Upper lobe of right lung (tissue), 1 donor: Measurements from ENCODE around the gene DDO. TPM values are rescaled to one million over a fixed set of nuclear protein-coding genes. Genes with fewer than 3 reads are reported as not detected.
"Not testable (repeated sequence)": the region's sequence is repeated elsewhere in the genome, so short reads cannot be mapped to it uniquely, and the experiment has no call there.

Experiments used
- ATAC-seq: fragments of 200-7000 bp; cut with Tn5 transposase; one replicate; pipeline ENCODE4 v1.9.1; 2020; ENCODE audit warnings: mild to moderate bottlenecking, moderate library complexity
- DNase-seq: peaks from one replicate; pipeline ENCODE4 v3.0.0-alpha.2; 2020
- H3K27ac ChIP-seq: fragments of 200-600 bp; one replicate; pipeline ENCODE4 v1.8.0; 2022
- H3K27me3 ChIP-seq: fragments of 200-600 bp; one replicate; pipeline ENCODE4 v1.8.0; 2022; ENCODE audit warnings: mild to moderate bottlenecking
- H3K36me3 ChIP-seq: fragments of 200-600 bp; one replicate; pipeline ENCODE4 v1.8.0; 2022
- H3K4me1 ChIP-seq: fragments of 200-600 bp; one replicate; pipeline ENCODE4 v1.8.0; 2022
- H3K4me3 ChIP-seq: fragments of 200-600 bp; one replicate; pipeline ENCODE4 v1.8.0; 2022; ENCODE audit warnings: mild to moderate bottlenecking
- H3K9me3 ChIP-seq: fragments of 200-600 bp; one replicate; pipeline ENCODE4 v1.8.0; 2022
- CTCF ChIP-seq: fragments of 200-600 bp; IDR thresholded peaks from one replicate; pipeline ENCODE4 v1.8.0; 2022; ENCODE audit warnings: antibody characterized with exemption
- intact Hi-C: fragments of 100-400 bp; cut with DNase I; formaldehyde crosslinking; loops from one replicate; pipeline ENCODE4 v1.11.0; 2022
- total RNA-seq: library from RNA; stranded (reverse); fragmentation: NEBNext Ultra II Directional; extraction: Animal tissue kit (Norgen Biotek cat#: 25700); gene quantifications from one replicate; pipeline ENCODE4 v1.2.1, GENCODE V29; 2021
- donor health status: DM: no; HTN: yes; CAD: no; lungs with severe emphysema.

The DDO gene
- total RNA-seq, 1 donor from 2014 or later, result 7.1 TPM

DNA sequence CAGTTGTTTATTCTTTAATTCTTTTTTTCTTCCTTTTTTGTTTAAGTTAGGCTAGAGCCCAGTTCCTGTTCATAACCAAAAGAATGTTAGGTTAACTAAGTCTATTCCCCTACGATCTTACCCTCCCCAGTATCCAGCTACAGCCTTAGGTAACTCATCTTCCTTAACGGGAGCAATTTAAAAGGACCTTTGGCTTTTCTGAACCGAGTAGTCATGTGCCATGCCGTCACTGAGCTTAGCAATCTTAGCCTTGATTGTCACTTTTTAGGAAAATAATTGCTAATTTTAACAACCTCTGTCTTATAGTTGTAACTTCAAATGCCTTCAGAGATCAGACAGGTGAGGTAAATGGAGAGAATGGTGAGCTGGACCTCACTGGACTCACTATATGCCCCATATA is 63.4 kb downstream of the DDO start:
- DNase-seq (no peak), ATAC-seq (no peak)
- peaks cover 7% of the 10 kb centered on the region for H3K27me3 ChIP-seq
- no peak overlapping the region for H3K4me3 ChIP-seq
- no peak for TF ChIP-seq CTCF
- peaks cover 5% of the 10 kb centered on the region for H3K4me1 ChIP-seq
- H3K9me3 ChIP-seq, result no peaks in the 10 kb centered on the region
- intact Hi-C loops, result no loop called here
- H3K27ac ChIP-seq, result no peak overlapping the region
- no peaks in the 10 kb centered on the region for H3K36me3 ChIP-seq

DNA sequence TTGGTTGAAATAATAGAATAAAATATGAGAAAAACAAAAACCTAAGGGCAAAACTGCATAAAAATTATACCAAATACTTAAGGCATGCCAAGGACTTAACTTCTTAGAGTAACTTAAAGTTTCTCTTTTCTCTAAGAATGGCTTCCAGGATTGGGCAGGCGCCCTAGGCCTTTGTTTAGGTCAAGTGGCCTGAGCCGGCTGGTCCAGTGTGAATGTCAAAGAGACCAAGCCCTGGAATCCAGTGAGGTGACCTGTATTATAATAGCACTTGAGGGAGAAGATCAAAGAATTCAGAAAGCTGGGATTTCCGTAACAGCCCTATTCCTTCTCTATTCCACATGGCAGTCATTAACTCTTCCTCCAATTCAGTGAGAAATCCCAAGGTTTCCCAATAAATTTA is 63.8 kb downstream of the DDO start:
- DNase-seq (no peak), ATAC-seq (peak; percentile 71)
- H3K36me3 ChIP-seq, result no peaks in the 10 kb centered on the region
- H3K27ac ChIP-seq, result no peak overlapping the region
- peaks cover 3% of the 10 kb centered on the region for H3K27me3 ChIP-seq
- peaks cover 5% of the 10 kb centered on the region for H3K4me1 ChIP-seq
- H3K9me3 ChIP-seq, result no peaks in the 10 kb centered on the region
- TF ChIP-seq CTCF, result no peak
- intact Hi-C loops, result no loop called here
- H3K4me3 ChIP-seq, result no peak overlapping the region

DNA sequence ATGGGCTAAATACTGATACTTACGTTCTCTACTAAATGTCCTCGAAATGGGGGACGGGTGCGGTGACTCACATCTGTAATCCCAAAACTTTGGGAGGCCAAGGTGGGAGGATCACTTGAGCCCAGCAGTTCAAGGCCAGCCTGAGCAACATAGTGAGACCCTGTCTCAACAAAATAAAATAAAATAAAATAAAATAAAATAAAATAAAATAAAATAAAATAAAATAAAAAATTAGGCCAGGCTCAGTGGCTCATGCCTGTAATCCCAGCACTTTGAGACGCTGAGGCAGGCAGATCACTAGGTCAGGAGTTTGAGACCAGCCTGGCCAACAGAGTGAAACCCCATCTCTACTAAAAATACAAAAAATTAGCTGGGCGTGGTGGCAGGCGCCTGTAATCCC is 64.8 kb downstream of the DDO start:
- intact Hi-C loops, H3K27me3 ChIP-seq, ATAC-seq, H3K36me3 ChIP-seq, DNase-seq, H3K4me1 ChIP-seq, H3K4me3 ChIP-seq, H3K9me3 ChIP-seq, H3K27ac ChIP-seq: not testable (repeated sequence)

DNA sequence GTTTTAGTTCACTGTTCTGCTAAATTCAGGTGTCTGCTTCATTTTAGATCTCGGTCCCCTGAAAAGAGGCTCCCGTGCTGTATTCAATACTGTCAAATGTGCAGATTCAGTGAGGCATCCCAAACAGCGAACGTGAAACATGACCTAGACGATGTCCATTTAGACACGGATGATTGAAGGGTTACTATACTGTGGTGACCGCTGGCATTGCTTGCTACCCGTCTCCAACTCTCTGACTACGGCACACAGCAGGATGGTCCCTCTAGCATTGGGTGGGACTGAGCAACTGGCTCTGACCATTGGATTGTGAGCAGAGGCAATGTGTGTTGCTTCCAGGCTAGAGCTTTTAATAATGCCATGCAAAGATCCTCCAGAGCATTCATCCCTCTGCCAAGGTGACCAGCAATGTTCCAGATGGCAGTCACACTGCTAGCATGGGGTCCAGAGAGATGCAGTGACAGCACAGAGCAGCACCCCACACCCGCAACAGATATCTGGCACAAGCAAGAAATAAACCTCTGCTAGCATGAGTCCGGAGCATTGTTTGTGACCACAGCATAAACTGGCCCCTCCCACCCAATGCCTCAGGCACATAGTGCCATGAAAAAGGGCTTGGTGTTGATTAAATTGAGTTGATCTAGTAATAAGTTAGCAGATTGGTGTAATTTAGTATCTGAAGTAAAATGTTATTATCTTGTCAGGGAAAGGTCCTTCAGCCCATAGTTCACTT is 66.2 kb downstream of the DDO start:
- Histone ChIP-seq H3K4me3 (no peak overlapping the region), H3K27me3 (no peaks in the 10 kb centered on the region), H3K36me3 (no peaks in the 10 kb centered on the region), H3K9me3 (no peaks in the 10 kb centered on the region), H3K27ac (no peak overlapping the region), H3K4me1 (peaks cover 5% of the 10 kb centered on the region)
- intact Hi-C loops, result no loop called here
- ATAC-seq, result no peak
- DNase-seq, result no peak
- no peak for TF ChIP-seq CTCF

DNA sequence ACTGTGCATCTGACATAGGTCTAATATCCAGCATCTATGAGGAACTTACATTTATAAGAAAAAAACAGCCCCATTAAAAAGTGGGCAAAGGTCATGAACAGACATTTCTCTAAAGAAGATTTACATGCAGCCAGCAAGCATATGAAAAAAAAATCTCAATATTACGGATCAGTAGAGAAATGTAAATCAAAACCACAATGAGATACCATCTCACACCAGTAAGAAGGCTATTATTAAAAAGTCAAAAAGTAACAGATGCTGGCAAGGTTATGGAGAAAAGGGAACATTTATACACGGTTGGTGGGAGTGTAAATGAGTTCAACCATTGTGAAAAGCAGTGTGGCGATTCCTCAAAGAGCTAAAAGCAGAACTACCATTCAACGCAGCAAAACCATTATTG is 70.3 kb downstream of the DDO start:
- Histone ChIP-seq H3K27me3 (no peaks in the 10 kb centered on the region), H3K4me1 (no peaks in the 10 kb centered on the region), H3K9me3 (no peaks in the 10 kb centered on the region), H3K36me3 (no peaks in the 10 kb centered on the region), H3K4me3 (no peak overlapping the region), H3K27ac (no peak overlapping the region)
- intact Hi-C loops, result no loop called here
- no peak for TF ChIP-seq CTCF
- ATAC-seq, result no peak
- DNase-seq, result no peak

- ATAC-seq, result no peak
- intact Hi-C loops, result no loop called here
- Histone ChIP-seq H3K4me1 (no peaks in the 10 kb centered on the region), H3K4me3 (no peak overlapping the region), H3K36me3 (no peaks in the 10 kb centered on the region), H3K27me3 (no peaks in the 10 kb centered on the region), H3K9me3 (no peaks in the 10 kb centered on the region), H3K27ac (no peak overlapping the region)
- TF ChIP-seq CTCF, result no peak
- DNase-seq, result no peak
Observed at GRCh38 chr6:110342759-110343158, 72.6 kb downstream of the DDO start.

Other genes starting within 250 kb of the DDO start
- gene WASF1, start 235.9 kb downstream of the DDO start, total RNA-seq, result 3.6 TPM
- gene CDC40, start 235.1 kb downstream of the DDO start, total RNA-seq, result 20.5 TPM
- 3.7 TPM for gene METTL24, start 57.2 kb downstream of the DDO start, total RNA-seq
- 0.87 TPM for gene SLC22A16, start 61.0 kb upstream of the DDO start, total RNA-seq